Measurements from ENCODE around the gene CCDC24.

Gene CCDC24

DNA sequence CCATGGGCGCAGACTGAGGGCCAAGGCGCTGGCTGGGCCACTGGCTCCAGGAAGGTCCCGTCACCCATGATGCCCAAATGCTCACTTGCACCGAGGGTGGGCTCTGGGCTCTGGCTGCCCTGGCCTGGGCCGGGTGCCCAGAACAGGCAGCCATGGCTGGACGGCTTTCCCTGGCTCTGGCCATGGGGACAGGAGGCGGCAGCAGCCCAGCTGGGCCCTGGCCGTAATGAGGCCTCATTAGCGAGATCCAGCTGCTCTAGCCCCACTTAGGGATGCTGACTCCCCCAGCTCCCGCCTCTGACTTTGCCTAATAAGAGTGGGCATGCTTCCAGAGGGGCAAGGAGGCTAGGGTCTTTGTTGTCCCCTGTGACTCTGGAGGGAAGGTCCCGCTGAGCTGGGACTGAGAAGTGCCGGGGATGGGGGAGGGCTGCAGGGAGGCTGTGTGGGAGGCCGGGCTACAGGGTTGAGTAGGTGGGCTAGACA, 28.1 kb downstream of the CCDC24 start:
- TF ChIP-seq, protein P1, sequence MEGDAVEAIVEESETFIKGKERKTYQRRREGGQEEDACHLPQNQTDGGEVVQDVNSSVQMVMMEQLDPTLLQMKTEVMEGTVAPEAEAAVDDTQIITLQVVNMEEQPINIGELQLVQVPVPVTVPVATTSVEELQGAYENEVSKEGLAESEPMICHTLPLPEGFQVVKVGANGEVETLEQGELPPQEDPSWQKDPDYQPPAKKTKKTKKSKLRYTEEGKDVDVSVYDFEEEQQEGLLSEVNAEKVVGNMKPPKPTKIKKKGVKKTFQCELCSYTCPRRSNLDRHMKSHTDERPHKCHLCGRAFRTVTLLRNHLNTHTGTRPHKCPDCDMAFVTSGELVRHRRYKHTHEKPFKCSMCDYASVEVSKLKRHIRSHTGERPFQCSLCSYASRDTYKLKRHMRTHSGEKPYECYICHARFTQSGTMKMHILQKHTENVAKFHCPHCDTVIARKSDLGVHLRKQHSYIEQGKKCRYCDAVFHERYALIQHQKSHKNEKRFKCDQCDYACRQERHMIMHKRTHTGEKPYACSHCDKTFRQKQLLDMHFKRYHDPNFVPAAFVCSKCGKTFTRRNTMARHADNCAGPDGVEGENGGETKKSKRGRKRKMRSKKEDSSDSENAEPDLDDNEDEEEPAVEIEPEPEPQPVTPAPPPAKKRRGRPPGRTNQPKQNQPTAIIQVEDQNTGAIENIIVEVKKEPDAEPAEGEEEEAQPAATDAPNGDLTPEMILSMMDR (IDR thresholded peaks at IDR 0.05; ENCODE audit: control insufficient read depth, insufficient read depth, low read depth, low read length, missing control alignments) = no peak
- H3K4me3 ChIP-seq (ENCODE audit: control insufficient read depth, low read depth, low read length) = no peak overlapping the region
- no peak for DNase-seq (ENCODE audit: low read depth)

DNA sequence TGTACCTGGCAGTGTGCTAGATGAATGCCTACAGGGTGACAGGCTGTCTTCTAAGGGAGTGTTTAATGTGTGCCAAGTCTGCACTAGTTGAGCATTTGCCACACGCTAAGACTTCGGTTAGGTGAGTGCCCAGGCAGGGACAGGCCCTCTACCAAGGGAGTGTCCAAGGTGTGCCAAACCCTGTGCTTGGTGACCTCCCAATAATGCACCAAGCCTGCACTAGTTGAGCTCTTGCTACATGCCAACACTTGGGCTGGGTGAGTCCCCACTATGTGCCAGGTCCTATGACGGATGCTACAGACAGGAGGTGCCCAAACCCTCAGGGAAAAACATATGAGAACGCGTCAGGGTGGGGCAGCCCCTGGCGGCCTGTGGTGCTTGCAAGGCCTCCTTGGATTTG, 29.1 kb downstream of the CCDC24 start:
- H3K4me3 ChIP-seq (ENCODE audit: control insufficient read depth, low read depth, low read length) = no peak overlapping the region
- TF ChIP-seq, protein P1 (IDR thresholded peaks at IDR 0.05; ENCODE audit: control insufficient read depth, insufficient read depth, low read depth, low read length, missing control alignments) = no peak
- DNase-seq (ENCODE audit: low read depth) = no peak

DNA sequence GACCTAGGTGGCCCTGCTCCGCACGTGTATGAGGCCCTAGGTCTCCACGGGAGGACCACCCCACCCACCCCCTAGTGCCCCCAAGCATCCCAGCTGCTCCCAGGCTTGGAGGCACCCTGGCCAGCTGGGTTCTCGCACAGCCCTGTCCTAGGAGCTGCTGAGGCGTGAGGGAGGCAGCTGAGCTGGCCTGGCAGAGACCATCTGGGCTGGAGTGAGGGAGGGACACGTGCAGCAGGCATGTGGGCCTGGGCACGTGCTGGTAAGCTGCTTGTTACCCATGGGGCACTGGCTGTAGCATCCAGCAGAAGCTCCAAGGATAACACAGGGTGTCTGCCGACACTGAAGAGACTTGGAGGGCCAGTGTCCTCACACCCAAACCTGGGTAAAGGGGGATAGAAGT, 29.8 kb downstream of the CCDC24 start:
- H3K4me3 ChIP-seq (ENCODE audit: control insufficient read depth, low read depth, low read length) = no peak overlapping the region
- TF ChIP-seq, protein P1 (IDR thresholded peaks at IDR 0.05; ENCODE audit: control insufficient read depth, insufficient read depth, low read depth, low read length, missing control alignments) = no peak
- DNase-seq (ENCODE audit: low read depth) = no peak

DNA sequence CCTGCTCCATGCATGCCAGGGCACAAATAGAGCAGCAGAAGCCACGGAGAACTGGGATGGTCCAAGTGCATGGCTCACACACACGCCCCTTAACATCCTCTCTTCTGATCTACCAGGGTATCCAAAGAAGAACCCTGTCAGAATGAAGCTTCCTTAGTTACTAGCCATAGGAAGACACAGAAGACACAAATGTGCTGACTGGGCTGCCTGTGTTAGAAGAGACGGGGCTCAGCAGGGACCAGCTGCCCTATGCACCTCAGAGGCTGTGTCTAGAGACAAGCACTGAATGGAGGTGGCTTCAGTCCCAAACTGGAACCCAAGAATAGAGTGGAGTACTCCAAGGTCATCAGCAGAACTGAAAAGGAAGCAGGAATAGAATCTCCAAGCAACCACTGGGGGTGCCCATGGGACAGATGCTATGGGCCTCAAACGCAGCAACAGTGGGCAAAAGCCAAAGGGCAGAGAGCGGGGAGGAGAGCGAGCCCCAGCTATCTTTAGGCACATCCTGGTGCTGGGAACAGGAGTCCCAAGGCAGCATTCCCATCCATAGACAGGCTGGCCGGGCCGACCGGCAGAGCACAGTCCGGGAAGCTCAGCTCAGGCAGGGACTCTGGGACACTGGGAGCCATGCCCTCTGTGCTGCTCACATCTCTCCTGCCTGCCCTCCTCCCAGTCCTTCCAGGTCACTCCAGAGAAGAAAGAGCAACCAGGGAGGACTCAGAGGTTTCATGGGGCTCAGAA, 30.4 kb downstream of the CCDC24 start:
- no peak for DNase-seq (ENCODE audit: low read depth)
- no peak overlapping the region for H3K4me3 ChIP-seq (ENCODE audit: control insufficient read depth, low read depth, low read length)
- TF ChIP-seq, protein P1 (IDR thresholded peaks at IDR 0.05; ENCODE audit: control insufficient read depth, insufficient read depth, low read depth, low read length, missing control alignments) = no peak

DNA sequence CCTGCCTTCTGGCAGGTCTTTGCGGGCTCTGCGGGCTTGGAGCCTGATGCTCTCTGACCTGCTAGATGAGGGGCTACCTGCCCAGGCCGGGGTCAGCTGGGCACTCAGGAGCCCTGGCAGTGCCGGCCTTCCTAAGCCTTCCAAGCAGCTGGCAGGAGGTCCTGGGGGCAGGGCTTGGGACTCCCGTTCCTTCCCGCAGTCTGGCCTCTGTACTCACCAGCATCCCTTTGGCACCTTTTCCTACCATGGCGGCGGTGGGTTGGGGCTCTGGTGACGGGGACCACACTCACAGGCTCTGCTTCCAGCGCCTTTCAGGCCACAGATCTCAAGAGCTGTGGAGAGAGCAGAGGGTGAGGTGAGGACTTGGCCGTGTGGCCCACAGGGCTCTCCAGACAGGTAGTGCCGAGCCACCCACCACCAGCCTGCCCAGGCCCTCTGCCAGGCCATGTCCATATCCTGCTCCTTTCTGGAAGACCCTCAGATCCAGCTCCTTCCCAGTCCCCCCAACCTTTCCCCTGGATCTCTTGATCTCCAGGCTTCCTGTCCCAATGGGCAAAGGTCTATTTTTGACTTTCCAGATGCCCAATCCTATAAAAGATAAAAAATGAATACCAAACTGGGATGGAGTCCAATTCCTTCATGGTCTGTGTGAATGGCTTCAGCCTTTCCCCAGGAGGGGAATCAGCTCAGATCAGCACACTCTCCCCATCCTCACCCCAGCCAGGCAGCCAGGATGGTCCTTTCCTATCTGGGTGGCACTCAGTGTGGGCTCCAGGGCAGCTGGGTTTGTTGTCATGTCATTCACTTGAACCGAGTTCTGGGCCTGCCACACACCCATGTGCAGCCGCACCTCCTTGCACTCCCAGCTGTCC, 32.9 kb downstream of the CCDC24 start:
- H3K4me3 ChIP-seq (ENCODE audit: control insufficient read depth, low read depth, low read length) = no peak overlapping the region
- TF ChIP-seq, protein P1 (IDR thresholded peaks at IDR 0.05; ENCODE audit: control insufficient read depth, insufficient read depth, low read depth, low read length, missing control alignments) = no peak
- no peak for DNase-seq (ENCODE audit: low read depth)

DNA sequence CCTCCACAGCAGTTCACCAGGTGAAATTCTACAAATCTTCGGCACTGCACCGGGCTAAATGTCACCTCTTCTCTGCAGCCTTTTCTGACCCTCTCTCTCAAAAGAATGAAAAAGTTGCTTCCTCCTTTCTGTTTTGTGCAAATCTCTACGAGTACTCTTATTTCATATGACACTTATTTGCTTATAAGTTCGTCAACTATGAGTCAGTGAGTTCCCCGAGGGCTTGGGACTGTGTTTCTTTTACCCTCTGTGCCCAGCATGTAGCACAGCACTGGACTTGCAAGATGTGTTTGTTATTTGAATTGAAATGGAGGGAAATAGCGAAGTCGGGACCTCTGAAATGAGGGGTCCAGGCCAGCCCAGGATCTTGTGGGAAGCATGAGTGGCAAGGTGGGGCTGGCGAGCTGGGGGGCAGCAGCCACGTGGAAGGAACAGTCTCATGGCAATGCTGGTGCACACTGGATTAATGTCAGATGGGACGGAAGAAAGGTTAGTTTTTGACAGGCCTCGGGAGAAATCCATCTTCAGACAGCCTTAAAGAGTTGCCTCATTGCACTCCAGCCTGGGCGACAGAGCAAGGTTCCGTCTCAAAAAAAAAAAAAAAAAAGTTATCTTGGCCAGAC, 33.6 kb downstream of the CCDC24 start:
- TF ChIP-seq, protein P1 (IDR thresholded peaks at IDR 0.05; ENCODE audit: control insufficient read depth, insufficient read depth, low read depth, low read length, missing control alignments) = no peak
- no peak overlapping the region for H3K4me3 ChIP-seq (ENCODE audit: control insufficient read depth, low read depth, low read length)
- DNase-seq (ENCODE audit: low read depth) = no peak
